Ishikawa (cell line): ENCODE measurements around the gene ODF4.

Experiments used
- EGR1 ChIP-seq: IDR thresholded peaks from 2 replicates; pipeline ENCODE4 v1.6.1; 2012
- EP300 ChIP-seq: IDR thresholded peaks from 2 replicates; pipeline ENCODE4 v1.6.1; 2012; ENCODE audit warnings: borderline replicate concordance
- FOXM1 ChIP-seq: IDR thresholded peaks from 2 replicates; pipeline ENCODE4 v1.6.1; 2012; ENCODE audit warnings: low read depth, borderline replicate concordance
- NFIC ChIP-seq: IDR thresholded peaks from 2 replicates; pipeline ENCODE4 v1.6.1; 2012
- RAD21 ChIP-seq: IDR thresholded peaks from 2 replicates; pipeline ENCODE4 v1.6.1; 2012; ENCODE audit warnings: low read depth
- TAF1 ChIP-seq: IDR thresholded peaks from 2 replicates; pipeline ENCODE4 v1.6.1; 2012; ENCODE audit warnings: low read depth, mild to moderate bottlenecking
- TEAD4 ChIP-seq: IDR thresholded peaks from 2 replicates; pipeline ENCODE4 v1.6.1; 2012
- YY1 ChIP-seq: IDR thresholded peaks from 2 replicates; pipeline ENCODE4 v1.6.1; 2012; ENCODE audit warnings: low read depth
- ZBTB7A ChIP-seq: IDR thresholded peaks from 2 replicates; pipeline ENCODE4 v1.6.1; 2012; ENCODE audit warnings: low read depth
- TF ChIP-seq, protein P1 (sequence below): IDR thresholded peaks from 2 replicates; pipeline ENCODE4 v1.6.1; 2012
- TF ChIP-seq, protein P2 (sequence below): IDR thresholded peaks from 2 replicates; pipeline ENCODE4 v1.6.1; 2012; ENCODE audit warnings: low read depth, mild to moderate bottlenecking
- TF ChIP-seq, protein P3 (sequence below): IDR thresholded peaks from 2 replicates; pipeline ENCODE4 v1.6.1; 2012

DNA sequence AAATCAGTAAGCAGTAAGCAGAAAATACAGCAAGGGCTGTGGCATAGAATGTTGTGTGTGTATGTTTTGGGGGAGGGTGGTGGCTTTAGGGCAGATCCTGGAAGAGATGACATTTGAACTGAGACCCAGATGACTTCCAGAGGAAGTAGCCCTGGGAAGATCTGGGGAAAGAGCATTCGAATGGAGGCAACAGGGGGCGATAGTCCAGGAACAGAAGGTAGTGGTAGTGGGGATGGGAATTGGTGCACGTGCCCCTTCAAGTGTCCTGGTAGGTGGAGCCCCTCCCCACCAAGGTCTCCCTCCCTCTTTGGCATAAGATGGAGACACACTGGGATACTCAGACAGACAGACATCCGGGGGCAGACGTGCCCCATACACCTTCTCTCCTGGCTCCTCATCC lies 15.5 kb upstream of the ODF4 start:
- TF ChIP-seq EP300 (no peak), RAD21 (no peak), TAF1 (no peak), NFIC (no peak), EGR1 (no peak), ZBTB7A (no peak), FOXM1 (no peak), YY1 (no peak), TEAD4 (no peak)
- TF ChIP-seq, protein P1, sequence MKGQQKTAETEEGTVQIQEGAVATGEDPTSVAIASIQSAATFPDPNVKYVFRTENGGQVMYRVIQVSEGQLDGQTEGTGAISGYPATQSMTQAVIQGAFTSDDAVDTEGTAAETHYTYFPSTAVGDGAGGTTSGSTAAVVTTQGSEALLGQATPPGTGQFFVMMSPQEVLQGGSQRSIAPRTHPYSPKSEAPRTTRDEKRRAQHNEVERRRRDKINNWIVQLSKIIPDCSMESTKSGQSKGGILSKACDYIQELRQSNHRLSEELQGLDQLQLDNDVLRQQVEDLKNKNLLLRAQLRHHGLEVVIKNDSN = no peak
- TF ChIP-seq, protein P2, sequence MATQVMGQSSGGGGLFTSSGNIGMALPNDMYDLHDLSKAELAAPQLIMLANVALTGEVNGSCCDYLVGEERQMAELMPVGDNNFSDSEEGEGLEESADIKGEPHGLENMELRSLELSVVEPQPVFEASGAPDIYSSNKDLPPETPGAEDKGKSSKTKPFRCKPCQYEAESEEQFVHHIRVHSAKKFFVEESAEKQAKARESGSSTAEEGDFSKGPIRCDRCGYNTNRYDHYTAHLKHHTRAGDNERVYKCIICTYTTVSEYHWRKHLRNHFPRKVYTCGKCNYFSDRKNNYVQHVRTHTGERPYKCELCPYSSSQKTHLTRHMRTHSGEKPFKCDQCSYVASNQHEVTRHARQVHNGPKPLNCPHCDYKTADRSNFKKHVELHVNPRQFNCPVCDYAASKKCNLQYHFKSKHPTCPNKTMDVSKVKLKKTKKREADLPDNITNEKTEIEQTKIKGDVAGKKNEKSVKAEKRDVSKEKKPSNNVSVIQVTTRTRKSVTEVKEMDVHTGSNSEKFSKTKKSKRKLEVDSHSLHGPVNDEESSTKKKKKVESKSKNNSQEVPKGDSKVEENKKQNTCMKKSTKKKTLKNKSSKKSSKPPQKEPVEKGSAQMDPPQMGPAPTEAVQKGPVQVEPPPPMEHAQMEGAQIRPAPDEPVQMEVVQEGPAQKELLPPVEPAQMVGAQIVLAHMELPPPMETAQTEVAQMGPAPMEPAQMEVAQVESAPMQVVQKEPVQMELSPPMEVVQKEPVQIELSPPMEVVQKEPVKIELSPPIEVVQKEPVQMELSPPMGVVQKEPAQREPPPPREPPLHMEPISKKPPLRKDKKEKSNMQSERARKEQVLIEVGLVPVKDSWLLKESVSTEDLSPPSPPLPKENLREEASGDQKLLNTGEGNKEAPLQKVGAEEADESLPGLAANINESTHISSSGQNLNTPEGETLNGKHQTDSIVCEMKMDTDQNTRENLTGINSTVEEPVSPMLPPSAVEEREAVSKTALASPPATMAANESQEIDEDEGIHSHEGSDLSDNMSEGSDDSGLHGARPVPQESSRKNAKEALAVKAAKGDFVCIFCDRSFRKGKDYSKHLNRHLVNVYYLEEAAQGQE = no peak
- TF ChIP-seq, protein P3, sequence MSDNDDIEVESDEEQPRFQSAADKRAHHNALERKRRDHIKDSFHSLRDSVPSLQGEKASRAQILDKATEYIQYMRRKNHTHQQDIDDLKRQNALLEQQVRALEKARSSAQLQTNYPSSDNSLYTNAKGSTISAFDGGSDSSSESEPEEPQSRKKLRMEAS = no peak
